K562 (cell line): ENCODE data around the gene SLC19A1. TPM values are rescaled to one million over a fixed set of nuclear protein-coding genes. Genes with fewer than 3 reads are reported as not detected.

Experiments used
- EGR1 ChIP-seq: fragments of 450-650 bp; conservative IDR thresholded peaks from 2 replicates; pipeline ENCODE4 v1.6.1; 2017; ENCODE audit warnings: mild to moderate bottlenecking
- FOS ChIP-seq: IDR thresholded peaks from 3 replicates; pipeline ENCODE4 v1.6.1; 2011; ENCODE audit not compliant: insufficient read length; ENCODE audit errors: extremely low read depth
- GATA2 ChIP-seq: sonication (generic); formaldehyde crosslinking; IDR thresholded peaks from 2 replicates; pipeline ENCODE4 v1.4.0; 2020; ENCODE audit warnings: mild to moderate bottlenecking, missing genetic modification reagents
- POU5F1 ChIP-seq: fragments of 150-350 bp; IDR thresholded peaks from 2 replicates; pipeline ENCODE4 v1.6.1; 2014; ENCODE audit warnings: borderline replicate concordance, low read length, low read depth, mild to moderate bottlenecking; ENCODE audit not compliant: partially characterized antibody
- PURB ChIP-seq: sonication (generic); formaldehyde crosslinking; IDR thresholded peaks from 2 replicates; pipeline ENCODE4 v1.9.0; 2021; ENCODE audit warnings: low read depth, mild to moderate bottlenecking, missing genetic modification reagents
- SIX5 ChIP-seq, 2 experiments: IDR thresholded peaks; 2 replicates each; pipeline ENCODE4 v1.6.1; 2011; ENCODE audit warnings: low read length in 2 of 2, borderline replicate concordance in 1 of 2, low read depth in 1 of 2, mild to moderate bottlenecking in 1 of 2, moderate library complexity in 1 of 2; ENCODE audit not compliant: insufficient read depth in 1 of 2
- STAT5A ChIP-seq: IDR thresholded peaks from 2 replicates; pipeline ENCODE4 v1.6.1; 2012; ENCODE audit warnings: low read length, inconsistent platforms, borderline replicate concordance
- TEAD1 ChIP-seq, 2 experiments: fragments of 450-650 bp in 1 of 2; sonication (generic) in 1 of 2; formaldehyde crosslinking; IDR thresholded peaks; 2 replicates each; pipeline versions ENCODE4 v1.4.0 to v1.8.0; 2020 to 2022; ENCODE audit warnings: mild to moderate bottlenecking in 2 of 2, missing genetic modification reagents in 1 of 2
- TRIM24 ChIP-seq, 2 experiments: fragments of 450-650 bp; IDR thresholded peaks; 2 replicates each; pipeline ENCODE4 v1.6.1; 2016
- ZC3H8 ChIP-seq: fragments of 450-650 bp; IDR thresholded peaks from 2 replicates; pipeline ENCODE4 v1.6.1; 2017
- ZNF24 ChIP-seq: fragments of 450-650 bp; IDR thresholded peaks from 2 replicates; pipeline ENCODE4 v1.6.1; 2016
- ZNF830 ChIP-seq: fragments of 250-450 bp; sonication (Bioruptor Pico); IDR thresholded peaks from 2 replicates; pipeline ENCODE4 v1.5.0; 2021; ENCODE audit warnings: mild to moderate bottlenecking
- polyA plus RNA-seq, 8 experiments: library from polyadenylated mRNA; depleted of rRNA in 4 of 8; stranded (reverse) in 5 of 8; unstranded in 3 of 8; fragments of >200 nt; fragmentation: Nextera tagmentation in 2 of 8; fragmentation: Illumina TruSeq in 1 of 8; extraction: Ambion mirVana in 2 of 8; extraction: Trizol in 1 of 8; gene quantifications; 2 replicates each; pipeline versions ENCODE4 v1.2.1 to v1.2.3, GENCODE V29; 2011 to 2014; ENCODE audit warnings: inconsistent platforms in 1 of 8, missing spikeins in 1 of 8
- total RNA-seq, 7 experiments: library from RNA; depleted of rRNA in 6 of 7; stranded (reverse); fragments of >200 nt in 6 of 7; fragmentation: Illumina TruSeq in 2 of 7; extraction: Trizol in 2 of 7; gene quantifications; 2 replicates each; pipeline versions ENCODE4 v1.2.1 to v1.2.3, GENCODE V29; 2011 to 2021; ENCODE audit warnings: low replicate concordance in 1 of 7
- TF ChIP-seq, protein P1 (sequence below): sonication (generic); IDR thresholded peaks from 2 replicates; pipeline ENCODE4 v1.6.1; 2016
- TF ChIP-seq, protein P2 (sequence below): sonication (generic); formaldehyde crosslinking; IDR thresholded peaks from 2 replicates; pipeline ENCODE4 v1.8.0; 2023; ENCODE audit warnings: mild to moderate bottlenecking, missing genetic modification reagents

The SLC19A1 gene
- total and polyA plus RNA-seq, 9 of the 15 experiments (the other 6 are each of a cell fraction or from before 2014, with no cell fraction given) = 0.65 to 88.7 (median 12.0) TPM

DNA sequence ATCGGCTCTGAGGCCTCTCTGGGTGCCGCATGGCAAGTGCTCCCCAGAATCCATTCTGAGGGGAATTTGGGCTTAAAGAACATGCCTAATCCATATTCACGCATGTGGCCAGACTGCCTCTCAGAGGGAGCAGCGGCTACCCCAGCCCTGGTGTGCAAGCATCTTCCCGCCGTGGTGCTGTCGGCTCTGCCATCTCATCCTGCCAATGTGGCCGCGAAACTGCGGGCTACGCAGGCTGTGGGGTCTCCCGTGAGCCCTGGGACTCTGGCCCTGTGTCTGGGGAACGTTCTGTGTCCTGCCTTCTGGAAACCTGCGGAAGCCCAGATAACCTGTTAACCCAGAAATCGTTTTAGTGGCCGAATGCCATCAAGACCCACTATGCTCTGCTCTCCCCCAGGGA lies 60.7 kb downstream of the SLC19A1 start (continued):
- TF ChIP-seq POU5F1 (no peak), PURB (no peak), ZNF24 (no peak), STAT5A (no peak), EGR1 (no peak), GATA2 (CRISPR knock-in tag) (no peak), TEAD1 (CRISPR knock-in tag; IDR thresholded peaks at IDR 0.05) (no peak), SIX5 (IDR thresholded peaks at IDR 0.05; ENCODE audit: borderline replicate concordance in 1 of 2, insufficient read depth in 1 of 2, low read depth in 1 of 2, low read length in 2 of 2) (no peak), ZC3H8 (no peak), TRIM24 (IDR thresholded peaks at IDR 0.05) (no peak), ZNF830 (CRISPR knock-in tag) (no peak), FOS (no peak)
- TF ChIP-seq, protein P1, sequence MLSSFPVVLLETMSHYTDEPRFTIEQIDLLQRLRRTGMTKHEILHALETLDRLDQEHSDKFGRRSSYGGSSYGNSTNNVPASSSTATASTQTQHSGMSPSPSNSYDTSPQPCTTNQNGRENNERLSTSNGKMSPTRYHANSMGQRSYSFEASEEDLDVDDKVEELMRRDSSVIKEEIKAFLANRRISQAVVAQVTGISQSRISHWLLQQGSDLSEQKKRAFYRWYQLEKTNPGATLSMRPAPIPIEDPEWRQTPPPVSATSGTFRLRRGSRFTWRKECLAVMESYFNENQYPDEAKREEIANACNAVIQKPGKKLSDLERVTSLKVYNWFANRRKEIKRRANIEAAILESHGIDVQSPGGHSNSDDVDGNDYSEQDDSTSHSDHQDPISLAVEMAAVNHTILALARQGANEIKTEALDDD = no peak
- TF ChIP-seq, protein P2, sequence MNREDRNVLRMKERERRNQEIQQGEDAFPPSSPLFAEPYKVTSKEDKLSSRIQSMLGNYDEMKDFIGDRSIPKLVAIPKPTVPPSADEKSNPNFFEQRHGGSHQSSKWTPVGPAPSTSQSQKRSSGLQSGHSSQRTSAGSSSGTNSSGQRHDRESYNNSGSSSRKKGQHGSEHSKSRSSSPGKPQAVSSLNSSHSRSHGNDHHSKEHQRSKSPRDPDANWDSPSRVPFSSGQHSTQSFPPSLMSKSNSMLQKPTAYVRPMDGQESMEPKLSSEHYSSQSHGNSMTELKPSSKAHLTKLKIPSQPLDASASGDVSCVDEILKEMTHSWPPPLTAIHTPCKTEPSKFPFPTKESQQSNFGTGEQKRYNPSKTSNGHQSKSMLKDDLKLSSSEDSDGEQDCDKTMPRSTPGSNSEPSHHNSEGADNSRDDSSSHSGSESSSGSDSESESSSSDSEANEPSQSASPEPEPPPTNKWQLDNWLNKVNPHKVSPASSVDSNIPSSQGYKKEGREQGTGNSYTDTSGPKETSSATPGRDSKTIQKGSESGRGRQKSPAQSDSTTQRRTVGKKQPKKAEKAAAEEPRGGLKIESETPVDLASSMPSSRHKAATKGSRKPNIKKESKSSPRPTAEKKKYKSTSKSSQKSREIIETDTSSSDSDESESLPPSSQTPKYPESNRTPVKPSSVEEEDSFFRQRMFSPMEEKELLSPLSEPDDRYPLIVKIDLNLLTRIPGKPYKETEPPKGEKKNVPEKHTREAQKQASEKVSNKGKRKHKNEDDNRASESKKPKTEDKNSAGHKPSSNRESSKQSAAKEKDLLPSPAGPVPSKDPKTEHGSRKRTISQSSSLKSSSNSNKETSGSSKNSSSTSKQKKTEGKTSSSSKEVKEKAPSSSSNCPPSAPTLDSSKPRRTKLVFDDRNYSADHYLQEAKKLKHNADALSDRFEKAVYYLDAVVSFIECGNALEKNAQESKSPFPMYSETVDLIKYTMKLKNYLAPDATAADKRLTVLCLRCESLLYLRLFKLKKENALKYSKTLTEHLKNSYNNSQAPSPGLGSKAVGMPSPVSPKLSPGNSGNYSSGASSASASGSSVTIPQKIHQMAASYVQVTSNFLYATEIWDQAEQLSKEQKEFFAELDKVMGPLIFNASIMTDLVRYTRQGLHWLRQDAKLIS = no peak
